Progenitor cell of endocrine pancreas (in vitro differentiated cells): ENCODE data around the gene MRPS31. TPM values are rescaled to one million over a fixed set of nuclear protein-coding genes. Genes with fewer than 3 reads are reported as not detected.

Experiments
- DNase-seq: peaks from one replicate; pipeline ENCODE4 v3.0.0; 2021; ENCODE audit warnings: low spot score; ENCODE audit not compliant: unreplicated experiment
- H3K27ac Mint-ChIP-seq: 2 replicates; pipeline ENCODE4 v1.8.0; 2021; ENCODE audit warnings: mild to moderate bottlenecking, moderate library complexity, mixed read lengths
- H3K27me3 Mint-ChIP-seq: 2 replicates; pipeline ENCODE4 v1.8.0; 2021; ENCODE audit warnings: mixed read lengths
- H3K36me3 Mint-ChIP-seq: 2 replicates; pipeline ENCODE4 v1.8.0; 2022; ENCODE audit warnings: mixed read lengths; ENCODE audit not compliant: insufficient read depth
- H3K4me1 Mint-ChIP-seq: 2 replicates; pipeline ENCODE4 v1.8.0; 2021; ENCODE audit warnings: low read depth, mixed read lengths
- H3K4me3 Mint-ChIP-seq: 2 replicates; pipeline ENCODE4 v1.8.0; 2021; ENCODE audit warnings: low read depth, mild to moderate bottlenecking, moderate library complexity, mixed read lengths
- H3K9me3 Mint-ChIP-seq: 2 replicates; pipeline ENCODE4 v1.8.0; 2021; ENCODE audit warnings: low read depth, mixed read lengths
- CTCF ChIP-seq: fragments of 200-600 bp; sonication (generic); IDR thresholded peaks from one replicate; pipeline ENCODE4 v1.5.0; 2021; ENCODE audit warnings: antibody characterized with exemption, mild to moderate bottlenecking; ENCODE audit not compliant: unreplicated experiment
- total RNA-seq: library from RNA; stranded (reverse); gene quantifications from 2 replicates; pipeline ENCODE4 v1.2.1, GENCODE V29; 2021

MRPS31 gene
- total RNA-seq, 1 donor from 2014 or later: 39.5 TPM

- Mint-ChIP-seq H3K4me3 (no peak overlapping the region), H3K27me3 (no peaks in the 10 kb centered on the region), H3K4me1 (peaks cover 18% of the 10 kb centered on the region), H3K27ac (peak overlapping the region; percentile 73), H3K9me3 (no peaks in the 10 kb centered on the region), H3K36me3 (peaks cover 27% of the 10 kb centered on the region)
- DNase-seq: no peak
- TF ChIP-seq CTCF: no peak
These were observed 30.5 kb upstream of the MRPS31 start for GRCh38 chr13:40801255-40802217.

- Mint-ChIP-seq H3K27ac (no peak overlapping the region), H3K36me3 (peaks cover 24% of the 10 kb centered on the region), H3K9me3 (no peaks in the 10 kb centered on the region), H3K4me3 (no peak overlapping the region), H3K4me1 (peaks cover 18% of the 10 kb centered on the region), H3K27me3 (no peaks in the 10 kb centered on the region)
- DNase-seq: no peak
- no peak for TF ChIP-seq CTCF
These were observed 29.6 kb upstream of the MRPS31 start for GRCh38 chr13:40800559-40800958.

GRCh38 chr13:40799508-40799907, 28.5 kb upstream of the MRPS31 start:
- no peak for DNase-seq
- Mint-ChIP-seq H3K27me3 (no peaks in the 10 kb centered on the region), H3K27ac (no peak overlapping the region), H3K9me3 (no peaks in the 10 kb centered on the region), H3K4me1 (peaks cover 22% of the 10 kb centered on the region), H3K4me3 (no peak overlapping the region), H3K36me3 (peaks cover 22% of the 10 kb centered on the region)
- no peak for TF ChIP-seq CTCF

DNA sequence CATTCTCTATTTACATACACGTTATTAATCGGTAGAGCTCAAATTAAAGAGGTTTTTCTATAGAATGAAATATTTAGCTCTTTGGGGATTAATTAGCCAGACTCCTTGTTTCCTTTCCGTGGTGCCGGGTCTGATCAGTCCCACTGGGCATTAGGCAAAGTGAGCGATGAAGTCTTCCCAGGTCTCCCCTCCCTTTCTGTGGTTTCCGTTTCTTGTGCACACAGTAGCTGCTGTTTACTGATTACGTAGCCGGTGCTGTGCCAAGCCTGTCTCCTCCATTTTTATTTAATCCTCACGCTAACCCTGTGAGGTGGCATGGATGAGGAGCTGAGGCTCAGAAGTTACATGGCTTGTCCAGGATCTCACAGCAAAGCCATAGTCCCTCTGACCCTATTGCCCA, 27.4 kb upstream of the MRPS31 start:
- Mint-ChIP-seq H3K36me3 (peaks cover 18% of the 10 kb centered on the region), H3K9me3 (no peaks in the 10 kb centered on the region), H3K27me3 (no peaks in the 10 kb centered on the region), H3K4me3 (no peak overlapping the region), H3K4me1 (peaks cover 20% of the 10 kb centered on the region), H3K27ac (no peak overlapping the region)
- no peak for DNase-seq
- no peak for TF ChIP-seq CTCF

DNA sequence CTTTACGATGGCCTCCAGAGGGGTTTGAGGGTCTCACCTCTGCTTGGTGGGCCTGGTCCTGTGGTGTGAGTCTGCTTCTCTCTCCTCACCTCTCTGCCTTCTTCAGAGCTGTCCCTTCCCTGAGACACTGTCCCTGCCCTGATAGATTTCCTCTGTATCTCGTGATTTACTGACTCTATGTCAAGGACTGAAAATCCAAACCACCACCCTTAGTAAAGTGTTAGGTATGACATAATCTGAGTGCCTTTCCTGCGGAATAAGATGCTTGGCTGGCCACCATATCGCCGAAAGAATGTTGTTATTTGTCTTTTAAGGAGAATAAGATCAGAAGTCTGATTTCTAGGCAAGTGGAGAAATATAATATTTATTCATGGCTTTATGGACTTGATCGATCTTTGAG, 25.7 kb upstream of the MRPS31 start:
- H3K4me1 Mint-ChIP-seq: peaks cover 13% of the 10 kb centered on the region
- H3K36me3 Mint-ChIP-seq: peaks cover 13% of the 10 kb centered on the region
- H3K27ac Mint-ChIP-seq: peak overlapping the region; percentile 1
- no peaks in the 10 kb centered on the region for H3K9me3 Mint-ChIP-seq
- no peaks in the 10 kb centered on the region for H3K27me3 Mint-ChIP-seq
- TF ChIP-seq CTCF: no peak
- DNase-seq: no peak
- no peak overlapping the region for H3K4me3 Mint-ChIP-seq
